SW 1271 (cell line): ENCODE measurements around the gene BRAT1.

ENCODE experiments used
- DNase-seq, 2 experiments: peaks; one replicate each; lab custom pipeline; 2025; lab: John Stamatoyannopoulos, UW

Gene BRAT1

GRCh38 chr7:2510130-2510776 lies 45.1 kb downstream of the BRAT1 start:
- DNase-seq, result no peak

GRCh38 chr7:2509298-2509906 lies 45.9 kb downstream of the BRAT1 start:
- no peak for DNase-seq

GRCh38 chr7:2508327-2509215 lies 46.8 kb downstream of the BRAT1 start:
- DNase-seq, result no peak

GRCh38 chr7:2507917-2508306 lies 47.4 kb downstream of the BRAT1 start:
- no peak for DNase-seq

- DNase-seq, result no peak
Measured at GRCh38 chr7:2507208-2507916, 48.0 kb downstream of the BRAT1 start.

- no peak for DNase-seq
Measured at GRCh38 chr7:2505401-2505800, 49.9 kb downstream of the BRAT1 start.

GRCh38 chr7:2504889-2505375 lies 50.4 kb downstream of the BRAT1 start:
- DNase-seq, result no peak

GRCh38 chr7:2504128-2504888 lies 51.0 kb downstream of the BRAT1 start:
- DNase-seq, result no peak

GRCh38 chr7:2503056-2503941 lies 52.0 kb downstream of the BRAT1 start:
- DNase-seq, result no peak

GRCh38 chr7:2502647-2502966 lies 52.7 kb downstream of the BRAT1 start:
- no peak for DNase-seq

GRCh38 chr7:2501947-2502646 lies 53.2 kb downstream of the BRAT1 start:
- no peak for DNase-seq

GRCh38 chr7:2500701-2501100 lies 54.6 kb downstream of the BRAT1 start:
- no peak for DNase-seq

GRCh38 chr7:2499719-2500430 lies 55.4 kb downstream of the BRAT1 start:
- no peak for DNase-seq

GRCh38 chr7:2499181-2499580 lies 56.1 kb downstream of the BRAT1 start:
- no peak for DNase-seq

- no peak for DNase-seq
Measured at GRCh38 chr7:2498708-2499107, 56.6 kb downstream of the BRAT1 start.

- DNase-seq, result no peak
Measured at GRCh38 chr7:2497500-2498336, 57.6 kb downstream of the BRAT1 start.

GRCh38 chr7:2497065-2497464 lies 58.3 kb downstream of the BRAT1 start:
- no peak for DNase-seq

GRCh38 chr7:2496375-2496774 lies 58.9 kb downstream of the BRAT1 start:
- no peak for DNase-seq
